Measurements from ENCODE around the gene CLDN24. TPM values are rescaled to one million over a fixed set of nuclear protein-coding genes. Genes with fewer than 3 reads are reported as not detected.

The CLDN24 gene
- total and polyA plus RNA-seq, 2 experiments from 2014 or later: not detected

- H3K4me3 ChIP-seq: no peak overlapping the region
- no peaks in the 10 kb centered on the region for H3K27me3 ChIP-seq
- H3K9me3 ChIP-seq (ENCODE audit: low read depth): no peaks in the 10 kb centered on the region
- no peak for DNase-seq (ENCODE audit: low read depth in 1 of 2, low spot score in 1 of 2)
- no peaks in the 10 kb centered on the region for H3K36me3 ChIP-seq
- no peaks in the 10 kb centered on the region for H3K4me1 ChIP-seq (ENCODE audit: low read depth)
- no peak for TF ChIP-seq CTCF (IDR thresholded peaks at IDR 0.05; ENCODE audit: low read depth, low read length)
- H3K27ac ChIP-seq: no peak overlapping the region
Measured at GRCh38 chr4:183356173-183356830, 34.1 kb upstream of the CLDN24 start.

GRCh38 chr4:183355405-183355804 lies 33.2 kb upstream of the CLDN24 start:
- DNase-seq (ENCODE audit: low read depth in 1 of 2, low spot score in 1 of 2): peak in 1 of 2 donors; percentile 77
- H3K4me3 ChIP-seq: no peak overlapping the region
- no peak overlapping the region for H3K27ac ChIP-seq
- no peaks in the 10 kb centered on the region for H3K36me3 ChIP-seq
- H3K9me3 ChIP-seq (ENCODE audit: low read depth): no peaks in the 10 kb centered on the region
- no peaks in the 10 kb centered on the region for H3K4me1 ChIP-seq (ENCODE audit: low read depth)
- TF ChIP-seq CTCF (IDR thresholded peaks at IDR 0.05; ENCODE audit: low read depth, low read length): no peak
- no peaks in the 10 kb centered on the region for H3K27me3 ChIP-seq

GRCh38 chr4:183354219-183354618 lies 32.0 kb upstream of the CLDN24 start:
- no peaks in the 10 kb centered on the region for H3K9me3 ChIP-seq (ENCODE audit: low read depth)
- no peak for TF ChIP-seq CTCF (IDR thresholded peaks at IDR 0.05; ENCODE audit: low read depth, low read length)
- H3K36me3 ChIP-seq: no peaks in the 10 kb centered on the region
- no peaks in the 10 kb centered on the region for H3K4me1 ChIP-seq (ENCODE audit: low read depth)
- DNase-seq (ENCODE audit: low read depth in 1 of 2, low spot score in 1 of 2): no peak
- no peak overlapping the region for H3K27ac ChIP-seq
- no peak overlapping the region for H3K4me3 ChIP-seq
- H3K27me3 ChIP-seq: no peaks in the 10 kb centered on the region

- no peaks in the 10 kb centered on the region for H3K36me3 ChIP-seq
- no peak for DNase-seq (ENCODE audit: low read depth in 1 of 2, low spot score in 1 of 2)
- no peaks in the 10 kb centered on the region for H3K27me3 ChIP-seq
- TF ChIP-seq CTCF (IDR thresholded peaks at IDR 0.05; ENCODE audit: low read depth, low read length): no peak
- no peaks in the 10 kb centered on the region for H3K9me3 ChIP-seq (ENCODE audit: low read depth)
- no peak overlapping the region for H3K4me3 ChIP-seq
- no peaks in the 10 kb centered on the region for H3K4me1 ChIP-seq (ENCODE audit: low read depth)
- no peak overlapping the region for H3K27ac ChIP-seq
Measured at GRCh38 chr4:183353557-183353956, 31.3 kb upstream of the CLDN24 start.

GRCh38 chr4:183352546-183352945 lies 30.3 kb upstream of the CLDN24 start:
- Histone ChIP-seq H3K27me3 (no peaks in the 10 kb centered on the region), H3K36me3 (no peaks in the 10 kb centered on the region)
- no peak for TF ChIP-seq CTCF (IDR thresholded peaks at IDR 0.05; ENCODE audit: low read depth, low read length)

More at GRCh38 chr4:183352546-183352945, 30.3 kb upstream of the CLDN24 start:
- Histone ChIP-seq H3K4me3 (no peak overlapping the region), H3K4me1 (ENCODE audit: low read depth) (no peaks in the 10 kb centered on the region), H3K27ac (no peak overlapping the region), H3K9me3 (ENCODE audit: low read depth) (no peaks in the 10 kb centered on the region)
- no peak for DNase-seq (ENCODE audit: low read depth in 1 of 2, low spot score in 1 of 2)
